Measurements from ENCODE around the gene EMC9. TPM values are rescaled to one million over a fixed set of nuclear protein-coding genes. Genes with fewer than 3 reads are reported as not detected.

The EMC9 gene
- total RNA-seq, 1 experiment from 2014 or later: 42.0 TPM

- peak overlapping the region; percentile 87 for H3K4me2 ChIP-seq (ENCODE audit: low read length)
- ChIA-PET POLR2A (interaction anchor here (1.1 to 4.5 kb wide), 5 partner anchors 12 to 66 kb away, joined by 4 to 49 read pairs (median 8); partner anchors contain the start of genes DCAF11, IRF9 and NRL), CTCF (interaction anchor here (6.0 kb wide), 1 partner anchor 14 kb away, joined by 73 read pairs; no protein-coding TSS in a partner anchor), RAD21 (ENCODE audit: low non-redundant PET in 1 of 2, low total read pairs in 2 of 2, uncharacterized antibody in 2 of 2, unreplicated experiment in 2 of 2) (interaction anchor here in 1 of 2 experiments (0.5 kb wide), 1 partner anchor 173 kb away, joined by 3 read pairs; no protein-coding TSS in a partner anchor)
- ATAC-seq (no peak; the same call in 1 of the 2 replicates), DNase-seq (ENCODE audit: low read depth, low spot score) (no peak)
- no peaks in the 10 kb centered on the region for H3K9me3 ChIP-seq (ENCODE audit: control insufficient read depth in 1 of 2, insufficient read depth in 1 of 2, low read depth in 1 of 2, low read length in 2 of 2)
- no peaks in the 10 kb centered on the region for H3K9me2 ChIP-seq (ENCODE audit: insufficient read depth)
- H3K36me3 ChIP-seq (ENCODE audit: control insufficient read depth in 1 of 2, insufficient read depth in 2 of 2, low read length in 2 of 2): no peaks in the 10 kb centered on the region
- H4K20me1 ChIP-seq (ENCODE audit: insufficient read depth): no peaks in the 10 kb centered on the region
- no peaks in the 10 kb centered on the region for H3K27me3 ChIP-seq (ENCODE audit: insufficient read depth, low read length)
- no peak for TF ChIP-seq ZNF274 (IDR thresholded peaks at IDR 0.05; ENCODE audit: low read depth, low read length)
- TF ChIP-seq EGR1 (IDR thresholded peaks at IDR 0.05; ENCODE audit: low read depth): no peak
- TF ChIP-seq ELF1 (IDR thresholded peaks at IDR 0.05; ENCODE audit: borderline replicate concordance, low read depth): no peak
- TF ChIP-seq SP1 (IDR thresholded peaks at IDR 0.05; ENCODE audit: low read depth): no peak
- no peak for TF ChIP-seq MAX (IDR thresholded peaks at IDR 0.05)
- no peak for TF ChIP-seq CEBPB (IDR thresholded peaks at IDR 0.05; ENCODE audit: low read depth)
- TF ChIP-seq POLR2A (IDR thresholded peaks at IDR 0.05; ENCODE audit: borderline replicate concordance, extremely low read depth, insufficient read depth, insufficient read length): no peak
- TF ChIP-seq POLR2AphosphoS5 (IDR thresholded peaks at IDR 0.05; ENCODE audit: low read depth, low read length): no peak
- no peak for TF ChIP-seq SRF (IDR thresholded peaks at IDR 0.05; ENCODE audit: low read depth)
- no peak for TF ChIP-seq EZH2phosphoT487 (IDR thresholded peaks at IDR 0.05; ENCODE audit: borderline replicate concordance)
- TF ChIP-seq ZFX (IDR thresholded peaks at IDR 0.05): no peak; the same call in 1 of the 2 replicates
- no peak for TF ChIP-seq SIN3A (IDR thresholded peaks at IDR 0.05; ENCODE audit: low read depth)
- H3K27ac ChIP-seq (ENCODE audit: low read depth, low read length): peak overlapping the region; percentile 87
- H3K4me3 ChIP-seq (replicated peaks in 1 of 2; ENCODE audit: low read depth in 1 of 2, low read length in 2 of 2): peak overlapping the region; percentile 94 to 96
- H2AFZ ChIP-seq (ENCODE audit: low read depth, low read length, poor library complexity, severe bottlenecking): no peak overlapping the region
- BruUV-seq (replicated peaks): no TSS peak
- intact Hi-C loops (cut with micrococcal nuclease): loop anchor here (1.0 to 10.0 kb wide), 2 partner anchors 19 to 110 kb away; partner anchors contain the start of genes DCAF11, DHRS4L2 and NRL
- peaks cover 7% of the 10 kb centered on the region; the same call in 1 of the 2 replicates for H3K79me2 ChIP-seq (ENCODE audit: insufficient read depth, low read length)
- peak overlapping the region; percentile 84 for H3K9ac ChIP-seq (ENCODE audit: low read length)
- H3K4me1 ChIP-seq (ENCODE audit: control insufficient read depth in 1 of 2, insufficient read depth in 2 of 2, low read length in 2 of 2): peaks cover 15 to 22% of the 10 kb centered on the region in 2 experiments
These were observed 46.5 kb downstream of the EMC9 start for GRCh38 chr14:24094841-24095270.
